ENCODE measurements around the gene TMCC3. TPM values are rescaled to one million over a fixed set of nuclear protein-coding genes. Genes with fewer than 3 reads are reported as not detected.
A peak's percentile ranks its signal among the peaks of the same experiment; 100 is the strongest.

The TMCC3 gene
- total RNA-seq, 1 donor from 2014 or later, result 11.5 TPM

DNA sequence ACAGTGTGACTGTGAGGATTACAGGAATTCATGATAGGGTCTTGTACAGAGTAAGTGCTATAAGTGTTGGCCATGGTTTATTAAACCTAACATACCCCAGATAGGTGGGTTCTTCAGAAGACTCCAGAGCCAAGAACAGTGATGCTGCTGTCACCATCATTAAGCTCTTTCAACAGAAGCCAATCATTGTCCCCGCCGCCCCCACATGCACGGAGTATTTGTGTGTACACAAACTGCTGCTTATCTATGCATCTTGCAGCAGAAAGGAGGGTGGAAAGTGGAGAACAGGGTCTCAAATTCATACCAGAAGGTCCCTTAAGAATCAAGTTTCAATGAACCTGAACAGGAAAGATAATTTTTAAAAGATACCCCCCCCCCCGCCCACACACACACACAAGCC, 51.2 kb downstream of the TMCC3 start:
- no peak for DNase-seq (ENCODE audit: extremely low spot score in 2 of 2)
- Histone ChIP-seq H3K27me3 (no peaks in the 10 kb centered on the region), H3K4me1 (no peaks in the 10 kb centered on the region), H3K9me3 (no peaks in the 10 kb centered on the region), H3K27ac (no peak overlapping the region), H3K4me3 (no peak overlapping the region), H3K36me3 (no peaks in the 10 kb centered on the region)
- intact Hi-C loops (cut with DNase I), result no loop called here
- TF ChIP-seq POLR2AphosphoS5 (IDR thresholded peaks at IDR 0.05; ENCODE audit: insufficient read depth in 1 of 2, low read depth in 1 of 2), result no peak
- TF ChIP-seq POLR2A (IDR thresholded peaks at IDR 0.05), result no peak
- TF ChIP-seq, protein P1, sequence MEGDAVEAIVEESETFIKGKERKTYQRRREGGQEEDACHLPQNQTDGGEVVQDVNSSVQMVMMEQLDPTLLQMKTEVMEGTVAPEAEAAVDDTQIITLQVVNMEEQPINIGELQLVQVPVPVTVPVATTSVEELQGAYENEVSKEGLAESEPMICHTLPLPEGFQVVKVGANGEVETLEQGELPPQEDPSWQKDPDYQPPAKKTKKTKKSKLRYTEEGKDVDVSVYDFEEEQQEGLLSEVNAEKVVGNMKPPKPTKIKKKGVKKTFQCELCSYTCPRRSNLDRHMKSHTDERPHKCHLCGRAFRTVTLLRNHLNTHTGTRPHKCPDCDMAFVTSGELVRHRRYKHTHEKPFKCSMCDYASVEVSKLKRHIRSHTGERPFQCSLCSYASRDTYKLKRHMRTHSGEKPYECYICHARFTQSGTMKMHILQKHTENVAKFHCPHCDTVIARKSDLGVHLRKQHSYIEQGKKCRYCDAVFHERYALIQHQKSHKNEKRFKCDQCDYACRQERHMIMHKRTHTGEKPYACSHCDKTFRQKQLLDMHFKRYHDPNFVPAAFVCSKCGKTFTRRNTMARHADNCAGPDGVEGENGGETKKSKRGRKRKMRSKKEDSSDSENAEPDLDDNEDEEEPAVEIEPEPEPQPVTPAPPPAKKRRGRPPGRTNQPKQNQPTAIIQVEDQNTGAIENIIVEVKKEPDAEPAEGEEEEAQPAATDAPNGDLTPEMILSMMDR (IDR thresholded peaks at IDR 0.05), result no peak

- DNase-seq (ENCODE audit: extremely low spot score in 2 of 2), result no peak
- Histone ChIP-seq H3K27me3 (no peaks in the 10 kb centered on the region), H3K4me1 (no peaks in the 10 kb centered on the region), H3K27ac (no peak overlapping the region), H3K36me3 (no peaks in the 10 kb centered on the region), H3K4me3 (no peak overlapping the region), H3K9me3 (no peaks in the 10 kb centered on the region)
- TF ChIP-seq POLR2A (IDR thresholded peaks at IDR 0.05) (no peak), POLR2AphosphoS5 (IDR thresholded peaks at IDR 0.05; ENCODE audit: insufficient read depth in 1 of 2, low read depth in 1 of 2) (peak in 1 of 2 donors; percentile 36)
- TF ChIP-seq, protein P1 (IDR thresholded peaks at IDR 0.05), result no peak
- intact Hi-C loops (cut with DNase I), result no loop called here
Observed at GRCh38 chr12:94597268-94597667, 53.1 kb downstream of the TMCC3 start.

DNA sequence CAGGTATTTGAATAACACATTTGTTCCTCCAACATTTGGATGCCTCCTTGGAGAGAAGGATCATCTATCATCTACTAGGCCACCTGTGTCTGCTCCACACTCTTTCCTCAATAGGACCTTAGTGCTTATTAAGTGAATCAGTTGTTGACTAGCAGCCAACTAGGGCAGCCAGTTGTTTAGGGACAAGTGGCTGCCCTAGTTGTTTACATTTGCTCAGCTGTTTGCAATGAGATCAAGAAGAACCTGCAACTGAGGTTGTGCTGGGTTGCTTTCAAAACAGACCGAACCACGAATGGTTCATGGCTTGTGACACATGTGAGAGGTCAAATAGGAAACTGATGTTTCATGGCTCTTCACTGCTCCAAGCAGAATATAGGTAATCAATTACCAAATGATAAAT, 53.8 kb downstream of the TMCC3 start:
- no peak overlapping the region for H3K27ac ChIP-seq
- H3K27me3 ChIP-seq, result no peaks in the 10 kb centered on the region
- H3K9me3 ChIP-seq, result no peaks in the 10 kb centered on the region
- peaks cover under 1% of the 10 kb centered on the region for H3K4me1 ChIP-seq
- no peak overlapping the region for H3K4me3 ChIP-seq
- TF ChIP-seq POLR2A (IDR thresholded peaks at IDR 0.05), result no peak
- no peaks in the 10 kb centered on the region for H3K36me3 ChIP-seq
- intact Hi-C loops (cut with DNase I), result no loop called here
- no peak for DNase-seq (ENCODE audit: extremely low spot score in 2 of 2)

- TF ChIP-seq POLR2AphosphoS5 (IDR thresholded peaks at IDR 0.05; ENCODE audit: insufficient read depth in 1 of 2, low read depth in 1 of 2) (no peak), POLR2A (IDR thresholded peaks at IDR 0.05) (no peak)
- TF ChIP-seq, protein P1 (IDR thresholded peaks at IDR 0.05), result no peak
- no peak overlapping the region for H3K4me3 ChIP-seq
- no peaks in the 10 kb centered on the region for H3K27me3 ChIP-seq
- H3K27ac ChIP-seq, result no peak overlapping the region
- intact Hi-C loops (cut with DNase I), result no loop called here
- peaks cover 13% of the 10 kb centered on the region for H3K4me1 ChIP-seq
- H3K9me3 ChIP-seq, result no peaks in the 10 kb centered on the region
- DNase-seq (ENCODE audit: extremely low spot score in 2 of 2), result no peak
- H3K36me3 ChIP-seq, result no peaks in the 10 kb centered on the region
Observed at GRCh38 chr12:94595152-94595551, 55.2 kb downstream of the TMCC3 start.

DNA sequence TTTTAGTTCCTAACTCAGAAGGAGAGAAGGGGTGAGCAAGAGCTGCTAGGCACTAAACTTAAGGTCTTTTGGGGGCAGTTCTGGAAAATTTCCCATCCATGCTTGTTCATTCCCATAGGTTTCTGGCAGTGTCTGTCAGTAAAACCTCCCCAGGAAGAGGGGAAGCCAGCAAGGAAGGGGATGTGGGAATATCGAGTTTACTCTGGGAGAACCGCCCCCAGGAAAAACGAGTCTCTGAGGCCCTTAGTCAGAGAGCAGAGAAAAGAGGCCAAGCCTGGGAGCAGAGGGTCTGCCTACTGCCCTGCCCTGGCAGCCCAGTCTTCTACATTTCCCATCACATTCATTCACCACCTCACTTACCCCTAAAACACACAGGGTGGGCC, 55.9 kb downstream of the TMCC3 start:
- Histone ChIP-seq H3K27ac (no peak overlapping the region), H3K4me1 (peaks cover 18% of the 10 kb centered on the region)

More for the DNA sequence above, 55.9 kb downstream of the TMCC3 start:
- Histone ChIP-seq H3K9me3 (no peaks in the 10 kb centered on the region), H3K36me3 (no peaks in the 10 kb centered on the region), H3K4me3 (no peak overlapping the region), H3K27me3 (no peaks in the 10 kb centered on the region)
- TF ChIP-seq POLR2A (IDR thresholded peaks at IDR 0.05), result no peak
- no peak for TF ChIP-seq POLR2AphosphoS5 (IDR thresholded peaks at IDR 0.05; ENCODE audit: insufficient read depth in 1 of 2, low read depth in 1 of 2)
- TF ChIP-seq, protein P1 (IDR thresholded peaks at IDR 0.05), result no peak
- intact Hi-C loops (cut with DNase I), result no loop called here
- no peak for DNase-seq (ENCODE audit: extremely low spot score in 2 of 2)

All from vagina (tissue), 2 donors.